D721Med (cell line): ENCODE results near the gene SBDS.

Experiments
- DNase-seq: peaks from one replicate; pipeline ENCODE4 v3.0.0; 2011; ENCODE audit warnings: low spot score; ENCODE audit not compliant: insufficient read length
- FAIRE-seq: peaks from 2 replicates; lab custom pipeline; 2011; peaks lifted over from hg19 to GRCh38; lab: Jason Lieb, UNC
- CTCF ChIP-seq: IDR thresholded peaks from 2 replicates; pipeline ENCODE4 v1.5.1; 2012; ENCODE audit warnings: mild to moderate bottlenecking, control low read depth; ENCODE audit not compliant: insufficient read depth; ENCODE audit errors: missing control alignments

The SBDS gene

GRCh38 chr7:66967029-66967428, 28.4 kb downstream of the SBDS start:
- DNase-seq (no peak), FAIRE-seq (no peak)
- TF ChIP-seq CTCF, result no peak

GRCh38 chr7:66964411-66964810, 31.0 kb downstream of the SBDS start:
- no peak for FAIRE-seq
- no peak for TF ChIP-seq CTCF
- DNase-seq, result no peak

GRCh38 chr7:66961096-66961495, 34.3 kb downstream of the SBDS start:
- FAIRE-seq (no peak), DNase-seq (no peak)
- TF ChIP-seq CTCF, result no peak

GRCh38 chr7:66960192-66960591, 35.2 kb downstream of the SBDS start:
- DNase-seq (no peak), FAIRE-seq (no peak)
- no peak for TF ChIP-seq CTCF

- FAIRE-seq, result no peak
- DNase-seq, result no peak
- TF ChIP-seq CTCF, result no peak
Measured at GRCh38 chr7:66958538-66959350, 36.6 kb downstream of the SBDS start.

- DNase-seq (no peak), FAIRE-seq (no peak)
- TF ChIP-seq CTCF, result no peak
Measured at GRCh38 chr7:66957595-66958290, 37.6 kb downstream of the SBDS start.

GRCh38 chr7:66953044-66953427, 42.4 kb downstream of the SBDS start:
- no peak for TF ChIP-seq CTCF
- no peak for FAIRE-seq
- no peak for DNase-seq
